ENCODE data around the gene SOBP.

Gene SOBP

GRCh38 chr6:107622269-107622668 is 132.4 kb downstream of the SOBP start:
- DNase-seq, result no peak

GRCh38 chr6:107624050-107624449 is 134.1 kb downstream of the SOBP start:
- DNase-seq, result no peak

- DNase-seq, result no peak
Observed at GRCh38 chr6:107624541-107624940, 134.6 kb downstream of the SOBP start.

GRCh38 chr6:107625264-107625663 is 135.3 kb downstream of the SOBP start:
- DNase-seq, result no peak

GRCh38 chr6:107626645-107627044 is 136.7 kb downstream of the SOBP start:
- DNase-seq, result no peak

- DNase-seq, result no peak
Observed at GRCh38 chr6:107627969-107628368, 138.1 kb downstream of the SOBP start.

- no peak for DNase-seq
Observed at GRCh38 chr6:107628878-107629277, 139.0 kb downstream of the SOBP start.

- DNase-seq, result no peak
Observed at GRCh38 chr6:107629548-107630129, 139.7 kb downstream of the SOBP start.

GRCh38 chr6:107630348-107630977 is 140.5 kb downstream of the SOBP start:
- DNase-seq, result no peak

GRCh38 chr6:107632381-107633136 is 142.6 kb downstream of the SOBP start:
- no peak for DNase-seq

GRCh38 chr6:107633680-107634323 is 143.9 kb downstream of the SOBP start:
- peak; percentile 77 for DNase-seq

GRCh38 chr6:107634324-107635056 is 144.6 kb downstream of the SOBP start:
- DNase-seq, result peak; percentile 66

GRCh38 chr6:107635057-107635515 is 145.2 kb downstream of the SOBP start:
- DNase-seq, result no peak

GRCh38 chr6:107636486-107636885 is 146.6 kb downstream of the SOBP start:
- no peak for DNase-seq

GRCh38 chr6:107637316-107638315 is 147.7 kb downstream of the SOBP start:
- no peak for DNase-seq

- no peak for DNase-seq
Observed at GRCh38 chr6:107638493-107638892, 148.6 kb downstream of the SOBP start.

GRCh38 chr6:107639511-107639910 is 149.6 kb downstream of the SOBP start:
- no peak for DNase-seq

GRCh38 chr6:107641071-107641470 is 151.2 kb downstream of the SOBP start:
- no peak for DNase-seq

- peak; percentile 53 for DNase-seq
Observed at GRCh38 chr6:107641500-107641941, 151.6 kb downstream of the SOBP start.

GRCh38 chr6:107642095-107642860 is 152.4 kb downstream of the SOBP start:
- DNase-seq, result no peak

Measured in femur (tissue), 1 donor.